ENCODE results near the gene OBSL1.

The OBSL1 gene

GRCh38 chr2:219613461-219614070 lies 42.2 kb upstream of the OBSL1 start:
- TF ChIP-seq FOXM1 (IDR thresholded peaks at IDR 0.05; ENCODE audit: borderline replicate concordance, low read depth) (no peak), TAF1 (IDR thresholded peaks at IDR 0.05; ENCODE audit: low read depth) (no peak), CEBPB (IDR thresholded peaks at IDR 0.05) (no peak), EGR1 (IDR thresholded peaks at IDR 0.05) (no peak), YY1 (IDR thresholded peaks at IDR 0.05; ENCODE audit: low read depth) (no peak), TEAD4 (IDR thresholded peaks at IDR 0.05) (no peak), ZBTB7A (IDR thresholded peaks at IDR 0.05; ENCODE audit: low read depth) (no peak)
- TF ChIP-seq, protein P1, sequence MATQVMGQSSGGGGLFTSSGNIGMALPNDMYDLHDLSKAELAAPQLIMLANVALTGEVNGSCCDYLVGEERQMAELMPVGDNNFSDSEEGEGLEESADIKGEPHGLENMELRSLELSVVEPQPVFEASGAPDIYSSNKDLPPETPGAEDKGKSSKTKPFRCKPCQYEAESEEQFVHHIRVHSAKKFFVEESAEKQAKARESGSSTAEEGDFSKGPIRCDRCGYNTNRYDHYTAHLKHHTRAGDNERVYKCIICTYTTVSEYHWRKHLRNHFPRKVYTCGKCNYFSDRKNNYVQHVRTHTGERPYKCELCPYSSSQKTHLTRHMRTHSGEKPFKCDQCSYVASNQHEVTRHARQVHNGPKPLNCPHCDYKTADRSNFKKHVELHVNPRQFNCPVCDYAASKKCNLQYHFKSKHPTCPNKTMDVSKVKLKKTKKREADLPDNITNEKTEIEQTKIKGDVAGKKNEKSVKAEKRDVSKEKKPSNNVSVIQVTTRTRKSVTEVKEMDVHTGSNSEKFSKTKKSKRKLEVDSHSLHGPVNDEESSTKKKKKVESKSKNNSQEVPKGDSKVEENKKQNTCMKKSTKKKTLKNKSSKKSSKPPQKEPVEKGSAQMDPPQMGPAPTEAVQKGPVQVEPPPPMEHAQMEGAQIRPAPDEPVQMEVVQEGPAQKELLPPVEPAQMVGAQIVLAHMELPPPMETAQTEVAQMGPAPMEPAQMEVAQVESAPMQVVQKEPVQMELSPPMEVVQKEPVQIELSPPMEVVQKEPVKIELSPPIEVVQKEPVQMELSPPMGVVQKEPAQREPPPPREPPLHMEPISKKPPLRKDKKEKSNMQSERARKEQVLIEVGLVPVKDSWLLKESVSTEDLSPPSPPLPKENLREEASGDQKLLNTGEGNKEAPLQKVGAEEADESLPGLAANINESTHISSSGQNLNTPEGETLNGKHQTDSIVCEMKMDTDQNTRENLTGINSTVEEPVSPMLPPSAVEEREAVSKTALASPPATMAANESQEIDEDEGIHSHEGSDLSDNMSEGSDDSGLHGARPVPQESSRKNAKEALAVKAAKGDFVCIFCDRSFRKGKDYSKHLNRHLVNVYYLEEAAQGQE (IDR thresholded peaks at IDR 0.05; ENCODE audit: low read depth), result no peak
- TF ChIP-seq, protein P2, sequence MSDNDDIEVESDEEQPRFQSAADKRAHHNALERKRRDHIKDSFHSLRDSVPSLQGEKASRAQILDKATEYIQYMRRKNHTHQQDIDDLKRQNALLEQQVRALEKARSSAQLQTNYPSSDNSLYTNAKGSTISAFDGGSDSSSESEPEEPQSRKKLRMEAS (IDR thresholded peaks at IDR 0.05), result no peak

DNA sequence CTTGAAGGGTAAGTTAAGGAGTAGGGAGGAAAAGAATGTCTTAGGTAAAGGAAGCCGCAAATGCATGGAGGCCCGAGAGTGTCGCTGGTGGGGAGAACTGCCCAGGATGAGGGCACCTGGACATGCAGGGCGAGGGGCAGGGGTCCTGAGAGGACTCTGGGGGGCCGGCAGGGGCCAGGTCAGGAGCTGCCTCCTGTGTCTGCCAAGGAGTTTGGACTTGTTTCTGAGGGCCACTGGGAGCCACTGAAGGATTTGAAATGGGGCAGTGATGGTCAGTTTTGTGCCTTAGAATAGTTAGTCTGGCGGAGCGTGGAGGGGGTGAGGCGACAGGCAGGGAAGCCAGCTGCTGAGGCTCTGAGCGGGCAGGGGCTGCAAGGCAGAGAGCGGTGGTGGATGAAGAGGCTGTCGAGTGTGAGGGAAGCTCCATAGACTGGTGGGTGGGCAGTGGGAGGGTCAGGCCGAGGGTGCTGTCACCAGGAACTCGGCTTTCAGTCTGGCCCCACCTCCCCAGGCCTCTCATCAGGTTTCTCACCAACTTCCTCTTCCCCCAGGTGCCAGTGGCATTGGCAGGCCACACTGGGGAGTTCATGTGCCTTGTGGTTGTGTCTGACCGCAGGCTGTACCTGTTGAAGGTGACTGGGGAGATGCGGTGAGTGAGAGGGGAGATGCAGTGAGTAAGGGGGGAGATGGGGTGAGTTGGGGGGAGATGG lies 41.4 kb upstream of the OBSL1 start:
- TF ChIP-seq FOXM1 (IDR thresholded peaks at IDR 0.05; ENCODE audit: borderline replicate concordance, low read depth) (no peak), ZBTB7A (IDR thresholded peaks at IDR 0.05; ENCODE audit: low read depth) (no peak), TCF12 (IDR thresholded peaks at IDR 0.05; ENCODE audit: low read depth) (no peak), RAD21 (IDR thresholded peaks at IDR 0.05; ENCODE audit: low read depth) (no peak)
- TF ChIP-seq, protein P1 (IDR thresholded peaks at IDR 0.05; ENCODE audit: low read depth), result no peak
- TF ChIP-seq, protein P2 (IDR thresholded peaks at IDR 0.05), result no peak
- TF ChIP-seq, protein P3, sequence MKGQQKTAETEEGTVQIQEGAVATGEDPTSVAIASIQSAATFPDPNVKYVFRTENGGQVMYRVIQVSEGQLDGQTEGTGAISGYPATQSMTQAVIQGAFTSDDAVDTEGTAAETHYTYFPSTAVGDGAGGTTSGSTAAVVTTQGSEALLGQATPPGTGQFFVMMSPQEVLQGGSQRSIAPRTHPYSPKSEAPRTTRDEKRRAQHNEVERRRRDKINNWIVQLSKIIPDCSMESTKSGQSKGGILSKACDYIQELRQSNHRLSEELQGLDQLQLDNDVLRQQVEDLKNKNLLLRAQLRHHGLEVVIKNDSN (IDR thresholded peaks at IDR 0.05), result no peak

DNA sequence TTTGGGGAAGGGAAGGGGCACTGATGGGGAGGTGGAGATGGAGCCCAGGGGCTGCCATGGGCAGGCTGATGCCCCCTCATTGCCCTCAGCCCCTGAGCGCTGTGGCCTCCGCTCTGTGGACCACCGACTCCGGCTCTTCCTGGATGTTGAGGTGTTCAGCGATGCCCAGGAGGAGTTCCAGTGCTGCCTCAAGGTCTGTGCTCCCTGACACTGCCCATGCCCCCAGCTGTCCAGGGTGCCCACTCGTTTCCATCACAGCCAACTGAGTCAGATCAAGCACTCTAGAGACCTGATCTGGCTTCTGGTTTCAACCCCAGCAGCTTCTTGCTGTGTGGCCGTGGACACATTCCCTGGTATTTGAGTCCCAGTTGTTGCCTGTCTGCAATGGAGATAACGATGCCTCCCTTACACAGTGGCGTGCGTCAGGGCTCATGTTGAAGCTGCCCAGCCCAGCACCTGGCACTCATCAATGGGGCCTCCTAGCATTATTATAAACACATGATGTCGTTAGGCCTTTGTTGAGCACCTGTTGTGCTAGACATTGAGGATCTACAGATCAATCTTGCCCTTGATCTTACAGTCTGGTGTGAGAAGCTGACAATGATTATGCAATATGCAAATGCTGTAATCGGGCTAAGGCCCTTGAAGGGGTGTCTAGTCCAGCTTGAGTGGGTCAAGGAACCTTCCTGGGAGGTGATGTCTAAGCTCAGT lies 40.7 kb upstream of the OBSL1 start:
- TF ChIP-seq YY1 (IDR thresholded peaks at IDR 0.05; ENCODE audit: low read depth), result no peak
- TF ChIP-seq CEBPB (IDR thresholded peaks at IDR 0.05), result no peak
- no peak for TF ChIP-seq CREB1 (IDR thresholded peaks at IDR 0.05; ENCODE audit: low read depth)
- no peak for TF ChIP-seq EP300 (IDR thresholded peaks at IDR 0.05; ENCODE audit: borderline replicate concordance)
- no peak for TF ChIP-seq NFIC (IDR thresholded peaks at IDR 0.05)
- no peak for TF ChIP-seq TEAD4 (IDR thresholded peaks at IDR 0.05)
- TF ChIP-seq TAF1 (IDR thresholded peaks at IDR 0.05; ENCODE audit: low read depth), result no peak
- TF ChIP-seq, protein P3 (IDR thresholded peaks at IDR 0.05), result no peak
- TF ChIP-seq, protein P1 (IDR thresholded peaks at IDR 0.05; ENCODE audit: low read depth), result no peak
- TF ChIP-seq FOXM1 (IDR thresholded peaks at IDR 0.05; ENCODE audit: borderline replicate concordance, low read depth), result no peak
- no peak for TF ChIP-seq RAD21 (IDR thresholded peaks at IDR 0.05; ENCODE audit: low read depth)
- no peak for TF ChIP-seq ZBTB7A (IDR thresholded peaks at IDR 0.05; ENCODE audit: low read depth)

GRCh38 chr2:219611306-219611705 lies 40.0 kb upstream of the OBSL1 start:
- TF ChIP-seq ZBTB7A (IDR thresholded peaks at IDR 0.05; ENCODE audit: low read depth) (no peak), YY1 (IDR thresholded peaks at IDR 0.05; ENCODE audit: low read depth) (no peak), NFIC (IDR thresholded peaks at IDR 0.05) (no peak), TEAD4 (IDR thresholded peaks at IDR 0.05) (no peak), TCF12 (IDR thresholded peaks at IDR 0.05; ENCODE audit: low read depth) (no peak)
